BJ (cell line): Measurements from ENCODE around the gene SLX4IP. TPM values are rescaled to one million over a fixed set of nuclear protein-coding genes. Genes with fewer than 3 reads are reported as not detected.
"Not testable (repeated sequence)": the region's sequence is repeated elsewhere in the genome, so short reads cannot be mapped to it uniquely, and the experiment has no call there.

ENCODE experiments used
- CTCF ChIA-PET: fragments of 350-600 bp; formaldehyde crosslinking; extraction: SDS; loops from one replicate; lab custom pipeline; 2021; ENCODE audit warnings: antibody characterized with exemption, inconsistent platforms; lab: Yijun Ruan, JAX
- POLR2A ChIA-PET: fragments of 300-600 bp; sonication (Branson Sonifier 250); formaldehyde crosslinking; extraction: SDS; loops from one replicate; lab custom pipeline; 2021; ENCODE audit warnings: antibody characterized with exemption; lab: Charles Lee
- DNase-seq: peaks from one replicate; pipeline ENCODE4 v3.0.0-alpha.2; 2011; ENCODE audit warnings: low read depth
- H3K27me3 ChIP-seq: 2 replicates; pipeline ENCODE4 v1.6.0; 2011; ENCODE audit warnings: low read length; ENCODE audit not compliant: control insufficient read depth, insufficient read depth
- H3K36me3 ChIP-seq: 2 replicates; pipeline ENCODE4 v1.5.1; 2011; ENCODE audit warnings: low read length; ENCODE audit not compliant: control insufficient read depth, insufficient read depth
- H3K4me3 ChIP-seq: 2 replicates; pipeline ENCODE4 v1.5.1; 2011; ENCODE audit warnings: low read depth, mild to moderate bottlenecking, control low read depth, low read length
- polyA plus RNA-seq: library from polyadenylated mRNA; depleted of rRNA; stranded (reverse); fragments of >200 nt; gene quantifications from 2 replicates; pipeline ENCODE4 v1.2.3, GENCODE V29; 2011
- TF ChIP-seq, protein P1 (sequence below): IDR thresholded peaks from 2 replicates; pipeline ENCODE4 v1.5.1; 2011; ENCODE audit warnings: low read depth, mild to moderate bottlenecking, control low read depth, inconsistent platforms, low read length, moderate library complexity; ENCODE audit not compliant: insufficient read depth

The SLX4IP gene
- polyA plus RNA-seq, 1 experiment = 1.6 TPM

DNA sequence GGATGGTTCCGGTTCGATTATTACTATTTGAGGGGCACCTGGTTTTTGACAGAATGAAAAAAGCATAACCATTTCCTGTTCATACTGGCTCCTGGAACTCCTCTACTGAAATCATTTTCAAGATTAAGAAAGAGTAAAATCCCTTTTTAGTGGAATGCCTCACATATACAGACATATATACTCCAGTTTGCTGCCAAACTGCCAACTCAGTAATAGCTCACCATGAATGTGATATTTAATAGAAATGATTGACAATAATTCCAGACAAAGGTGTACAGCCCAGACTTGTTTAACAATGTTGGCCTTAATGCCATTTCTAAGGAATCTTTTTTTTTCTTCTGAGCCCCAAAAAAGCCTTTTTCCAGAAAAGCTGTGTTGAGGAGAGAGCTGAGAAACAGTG is 145.6 kb downstream of the SLX4IP start:
- no peak for DNase-seq
- H3K27me3 ChIP-seq = no peaks in the 10 kb centered on the region; the same call in 1 of the 2 replicates
- ChIA-PET POLR2A (no interaction called here), CTCF (no interaction called here)
- TF ChIP-seq, protein P1, sequence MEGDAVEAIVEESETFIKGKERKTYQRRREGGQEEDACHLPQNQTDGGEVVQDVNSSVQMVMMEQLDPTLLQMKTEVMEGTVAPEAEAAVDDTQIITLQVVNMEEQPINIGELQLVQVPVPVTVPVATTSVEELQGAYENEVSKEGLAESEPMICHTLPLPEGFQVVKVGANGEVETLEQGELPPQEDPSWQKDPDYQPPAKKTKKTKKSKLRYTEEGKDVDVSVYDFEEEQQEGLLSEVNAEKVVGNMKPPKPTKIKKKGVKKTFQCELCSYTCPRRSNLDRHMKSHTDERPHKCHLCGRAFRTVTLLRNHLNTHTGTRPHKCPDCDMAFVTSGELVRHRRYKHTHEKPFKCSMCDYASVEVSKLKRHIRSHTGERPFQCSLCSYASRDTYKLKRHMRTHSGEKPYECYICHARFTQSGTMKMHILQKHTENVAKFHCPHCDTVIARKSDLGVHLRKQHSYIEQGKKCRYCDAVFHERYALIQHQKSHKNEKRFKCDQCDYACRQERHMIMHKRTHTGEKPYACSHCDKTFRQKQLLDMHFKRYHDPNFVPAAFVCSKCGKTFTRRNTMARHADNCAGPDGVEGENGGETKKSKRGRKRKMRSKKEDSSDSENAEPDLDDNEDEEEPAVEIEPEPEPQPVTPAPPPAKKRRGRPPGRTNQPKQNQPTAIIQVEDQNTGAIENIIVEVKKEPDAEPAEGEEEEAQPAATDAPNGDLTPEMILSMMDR = no peak
- no peaks in the 10 kb centered on the region for H3K36me3 ChIP-seq
- no peak overlapping the region for H3K4me3 ChIP-seq

DNA sequence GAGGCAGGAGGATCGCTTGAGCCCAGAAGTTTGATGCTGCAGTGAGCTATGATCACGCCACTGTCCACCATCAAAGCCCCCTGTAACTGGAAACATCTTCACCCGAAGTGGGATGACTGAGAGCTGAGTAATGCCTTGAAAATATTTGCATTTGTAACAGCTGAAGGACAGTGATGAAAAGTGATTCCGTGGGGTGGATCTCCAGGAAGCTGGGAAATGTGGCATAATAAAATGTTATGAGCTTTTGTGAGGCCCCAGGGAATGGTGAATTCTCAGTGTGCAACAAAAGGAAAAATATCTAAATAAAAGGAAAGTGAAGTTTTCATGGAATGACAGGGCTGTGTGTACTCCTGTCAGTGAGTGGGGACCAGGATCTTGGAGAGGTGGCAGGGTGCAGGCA is 146.7 kb downstream of the SLX4IP start:
- Histone ChIP-seq H3K36me3 (no peaks in the 10 kb centered on the region), H3K27me3 (no peaks in the 10 kb centered on the region; the same call in 1 of the 2 replicates), H3K4me3 (no peak overlapping the region)
- DNase-seq = peak; percentile 59
- TF ChIP-seq, protein P1 = no peak
- CTCF ChIA-PET = interaction anchor here (1.1 to 1.7 kb wide), 3 partner anchors 10 to 90 kb away, joined by 3 to 5 read pairs (median 5); no protein-coding TSS in a partner anchor
- POLR2A ChIA-PET = interaction anchor here (0.6 kb wide), 1 partner anchor 724 kb away, joined by 3 read pairs; no protein-coding TSS in a partner anchor

DNA sequence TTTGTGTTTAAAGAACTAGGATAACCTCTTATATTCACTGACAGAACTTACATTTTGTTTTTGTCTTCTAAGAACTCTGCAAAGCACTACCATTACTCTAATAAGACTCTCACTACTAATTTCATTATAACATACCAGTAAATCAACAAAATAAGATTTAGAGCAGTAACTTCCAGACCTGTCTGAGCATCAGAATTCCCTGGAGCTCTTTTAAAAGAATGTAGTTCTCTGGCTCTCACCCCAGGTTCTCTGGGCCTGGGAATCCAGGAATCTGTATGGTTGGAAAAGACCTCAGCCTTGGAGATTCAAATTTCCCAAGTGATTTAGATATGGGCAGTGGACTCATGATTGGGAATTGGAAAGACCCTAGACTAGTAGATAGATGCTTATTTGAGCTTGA is 149.3 kb downstream of the SLX4IP start:
- POLR2A ChIA-PET = no interaction called here

DNA sequence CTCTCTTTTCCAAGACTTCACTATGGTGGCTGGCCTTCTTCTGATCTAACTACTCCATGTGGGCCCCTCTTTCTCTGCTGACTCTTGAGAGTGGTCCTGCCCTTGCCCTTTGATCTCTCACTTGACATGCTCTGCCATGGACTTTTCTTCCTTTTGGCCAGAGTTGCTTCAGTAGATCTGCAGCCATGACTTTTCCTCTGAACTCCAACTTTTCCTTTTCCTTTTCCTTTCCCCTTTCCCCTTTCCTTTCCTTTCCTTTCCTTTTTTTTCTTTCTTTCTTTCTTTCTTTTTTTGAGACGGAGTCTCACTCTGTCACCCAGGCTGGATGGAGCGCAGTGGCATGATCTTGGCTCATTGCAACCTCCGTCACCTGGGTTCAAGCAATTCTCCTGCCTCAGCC is 150.2 kb downstream of the SLX4IP start:
- POLR2A ChIA-PET = no interaction called here

More for the DNA sequence above, 149.3 kb downstream of the SLX4IP start:
- H3K27me3 ChIP-seq = no peaks in the 10 kb centered on the region; the same call in 1 of the 2 replicates
- CTCF ChIA-PET = interaction anchor here (0.7 to 1.4 kb wide), 3 partner anchors 9 to 25 kb away, joined by 3 to 5 read pairs (median 4); no protein-coding TSS in a partner anchor
- no peaks in the 10 kb centered on the region for H3K36me3 ChIP-seq
- H3K4me3 ChIP-seq = no peak overlapping the region
- DNase-seq = no peak
- TF ChIP-seq, protein P1 = no peak

DNA sequence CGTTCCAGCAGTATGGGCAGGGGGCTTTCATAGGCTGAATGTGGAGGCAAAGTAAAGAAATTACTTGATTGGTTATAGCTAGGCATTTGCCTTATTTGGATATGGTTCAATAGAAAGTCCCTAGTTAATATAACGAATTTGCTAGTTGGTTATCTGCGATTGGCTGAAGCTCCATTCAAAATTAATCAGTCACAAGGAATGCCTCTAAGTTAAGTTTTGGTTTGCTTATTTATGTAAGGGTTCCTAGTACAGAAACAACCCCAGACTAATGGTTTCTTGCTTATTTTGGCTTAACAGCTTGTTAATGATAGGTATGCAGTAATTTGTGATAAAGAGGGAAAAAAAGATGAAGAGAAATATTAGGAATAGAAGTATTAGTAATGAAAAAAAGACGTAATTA is 151.2 kb downstream of the SLX4IP start:
- ChIA-PET POLR2A (no interaction called here), CTCF (no interaction called here)
- DNase-seq = no peak

More for the DNA sequence above, 150.2 kb downstream of the SLX4IP start:
- CTCF ChIA-PET = interaction anchor here (1.4 kb wide), 1 partner anchor 26 kb away, joined by 4 read pairs; no protein-coding TSS in a partner anchor
- no peaks in the 10 kb centered on the region; the same call in 1 of the 2 replicates for H3K27me3 ChIP-seq
- no peak overlapping the region for H3K4me3 ChIP-seq
- H3K36me3 ChIP-seq = no peaks in the 10 kb centered on the region
- TF ChIP-seq, protein P1 = no peak
- no peak for DNase-seq

DNA sequence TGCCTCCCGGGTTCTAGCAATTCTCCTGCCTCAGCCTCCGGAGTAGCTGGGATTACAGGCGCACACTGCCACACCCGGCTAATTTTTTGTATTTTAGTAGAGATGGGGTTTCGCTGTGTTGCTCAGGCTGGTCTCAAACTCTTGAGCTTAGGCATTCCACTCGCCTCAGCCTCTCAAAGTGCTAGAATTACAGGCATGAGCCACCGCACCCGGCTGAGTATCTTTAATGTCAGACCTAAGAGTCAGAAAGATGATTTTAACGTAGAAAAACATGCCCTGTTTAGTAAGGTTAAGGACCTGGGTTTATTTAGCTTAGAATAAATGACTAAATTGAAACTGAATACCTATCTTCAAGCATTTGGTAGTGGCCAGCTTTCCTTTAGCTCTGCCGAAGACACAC is 155.3 kb downstream of the SLX4IP start:
- DNase-seq, H3K4me3 ChIP-seq, POLR2A ChIA-PET, H3K27me3 ChIP-seq, H3K36me3 ChIP-seq: not testable (repeated sequence)
- CTCF ChIA-PET = interaction anchor here (0.6 kb wide), 1 partner anchor 59 kb away, joined by 3 read pairs; no protein-coding TSS in a partner anchor

More for the DNA sequence above, 151.2 kb downstream of the SLX4IP start:
- Histone ChIP-seq H3K4me3 (no peak overlapping the region), H3K36me3 (no peaks in the 10 kb centered on the region), H3K27me3 (no peaks in the 10 kb centered on the region)
- TF ChIP-seq, protein P1 = no peak
